ENCODE results near the gene REEP3.

Gene REEP3

DNA sequence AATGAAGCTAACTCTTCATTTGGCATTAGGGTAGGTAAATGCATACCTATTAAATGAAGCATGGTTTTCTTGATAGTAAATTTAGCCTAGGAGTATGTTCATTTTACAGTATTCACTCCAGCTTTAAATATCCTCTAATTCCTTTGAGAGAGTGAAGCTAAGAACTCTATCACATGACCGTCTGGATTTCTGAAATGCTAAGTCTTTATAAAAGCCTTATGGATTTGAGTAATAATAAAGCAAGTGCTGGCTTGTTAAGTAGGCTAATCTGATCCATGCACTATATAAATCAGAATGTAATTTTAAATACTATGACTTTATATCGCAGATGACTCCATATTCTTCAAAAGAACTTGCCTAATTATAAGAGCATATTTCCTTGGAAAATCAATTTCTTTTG is 64.8 kb downstream of the REEP3 start:
- no peak for DNase-seq
- Histone ChIP-seq H3K27ac (peak overlapping the region in 1 of 2 donors; percentile 62), H3K4me1 (peaks cover 0 to 85% (median 33%) of the 10 kb centered on the region in 4 donors), H3K27me3 (no peaks in the 10 kb centered on the region), H3K36me3 (no peaks in the 10 kb centered on the region), H3K4me3 (no peak overlapping the region), H3K9me3 (no peaks in the 10 kb centered on the region)
- TF ChIP-seq, protein P1, sequence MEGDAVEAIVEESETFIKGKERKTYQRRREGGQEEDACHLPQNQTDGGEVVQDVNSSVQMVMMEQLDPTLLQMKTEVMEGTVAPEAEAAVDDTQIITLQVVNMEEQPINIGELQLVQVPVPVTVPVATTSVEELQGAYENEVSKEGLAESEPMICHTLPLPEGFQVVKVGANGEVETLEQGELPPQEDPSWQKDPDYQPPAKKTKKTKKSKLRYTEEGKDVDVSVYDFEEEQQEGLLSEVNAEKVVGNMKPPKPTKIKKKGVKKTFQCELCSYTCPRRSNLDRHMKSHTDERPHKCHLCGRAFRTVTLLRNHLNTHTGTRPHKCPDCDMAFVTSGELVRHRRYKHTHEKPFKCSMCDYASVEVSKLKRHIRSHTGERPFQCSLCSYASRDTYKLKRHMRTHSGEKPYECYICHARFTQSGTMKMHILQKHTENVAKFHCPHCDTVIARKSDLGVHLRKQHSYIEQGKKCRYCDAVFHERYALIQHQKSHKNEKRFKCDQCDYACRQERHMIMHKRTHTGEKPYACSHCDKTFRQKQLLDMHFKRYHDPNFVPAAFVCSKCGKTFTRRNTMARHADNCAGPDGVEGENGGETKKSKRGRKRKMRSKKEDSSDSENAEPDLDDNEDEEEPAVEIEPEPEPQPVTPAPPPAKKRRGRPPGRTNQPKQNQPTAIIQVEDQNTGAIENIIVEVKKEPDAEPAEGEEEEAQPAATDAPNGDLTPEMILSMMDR (IDR thresholded peaks at IDR 0.05): no peak
- intact Hi-C loops (cut with DNase I; ENCODE audit: low total_unique reads): loop anchor here (10.0 kb wide), 1 partner anchor 61 kb away; the partner anchor contains the start of gene REEP3

DNA sequence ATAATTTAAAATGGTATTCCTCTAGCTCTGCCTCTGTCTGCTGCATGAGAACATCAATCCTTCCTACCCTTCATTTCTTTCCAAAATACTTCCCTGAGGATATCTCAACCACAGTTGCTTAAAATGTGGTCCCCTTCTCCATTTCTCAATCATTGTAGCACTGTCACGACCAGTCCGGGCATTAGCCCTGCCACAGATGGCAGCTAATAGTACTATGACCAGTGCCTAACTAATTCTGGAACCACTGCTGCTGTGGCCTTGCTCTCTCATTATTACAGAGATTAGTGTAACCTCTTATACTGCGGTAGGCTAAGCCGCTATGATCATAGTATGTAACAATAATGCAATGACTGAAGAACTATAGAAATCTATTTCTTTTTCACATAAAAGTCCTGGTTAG is 66.0 kb downstream of the REEP3 start:
- no peak for DNase-seq
- Histone ChIP-seq H3K36me3 (no peaks in the 10 kb centered on the region), H3K4me1 (peaks cover 0 to 79% (median 34%) of the 10 kb centered on the region in 4 donors), H3K27me3 (no peaks in the 10 kb centered on the region), H3K9me3 (no peaks in the 10 kb centered on the region), H3K4me3 (no peak overlapping the region), H3K27ac (peak overlapping the region; percentile 9 to 62)
- intact Hi-C loops (cut with DNase I; ENCODE audit: low total_unique reads): loop anchor here (10.0 kb wide), 1 partner anchor 62 kb away; the partner anchor contains the start of gene REEP3
- TF ChIP-seq, protein P1 (IDR thresholded peaks at IDR 0.05): no peak

DNA sequence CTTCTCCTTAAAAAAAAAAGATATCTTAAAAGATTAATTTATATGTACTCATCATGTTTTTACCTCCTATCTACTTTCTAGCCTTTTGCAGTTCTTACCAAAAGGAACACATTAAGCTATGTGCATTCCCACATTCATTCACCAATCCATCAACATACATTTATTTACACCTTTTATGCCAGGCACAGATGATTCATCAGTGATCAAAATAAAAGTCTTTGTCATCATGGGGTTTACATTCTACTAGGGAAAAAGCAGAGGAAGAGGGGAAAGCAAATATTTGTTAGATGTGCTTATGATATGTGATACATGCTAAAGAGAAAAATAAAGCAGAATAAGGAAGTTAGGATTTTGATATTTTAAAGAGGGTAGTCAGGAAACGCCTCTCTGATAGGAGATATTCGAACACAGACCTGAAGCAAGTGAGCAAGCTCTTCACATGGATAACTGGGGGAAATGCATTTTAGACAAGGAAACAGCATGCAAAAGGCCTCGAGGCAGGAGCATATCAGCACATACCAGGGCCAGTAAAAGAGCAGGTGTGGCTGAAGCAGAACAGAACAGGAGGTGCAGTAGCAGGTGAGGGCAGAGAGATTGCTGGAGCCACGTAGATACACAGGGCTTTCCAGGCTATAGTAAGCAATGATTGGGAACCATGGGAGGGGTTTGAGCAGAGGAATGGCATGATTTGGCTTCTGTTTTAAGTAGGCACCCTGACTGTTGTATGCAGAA is 67.4 kb downstream of the REEP3 start:
- DNase-seq: no peak
- Histone ChIP-seq H3K9me3 (no peaks in the 10 kb centered on the region), H3K27ac (peak overlapping the region in 1 of 2 donors; percentile 14), H3K36me3 (no peaks in the 10 kb centered on the region), H3K4me3 (no peak overlapping the region), H3K4me1 (peaks cover 0 to 79% (median 29%) of the 10 kb centered on the region in 4 donors), H3K27me3 (no peaks in the 10 kb centered on the region)
- intact Hi-C loops (cut with DNase I; ENCODE audit: low total_unique reads): loop anchor here (10.0 kb wide), 1 partner anchor 64 kb away; the partner anchor contains the start of gene REEP3
- TF ChIP-seq, protein P1 (IDR thresholded peaks at IDR 0.05): no peak

DNA sequence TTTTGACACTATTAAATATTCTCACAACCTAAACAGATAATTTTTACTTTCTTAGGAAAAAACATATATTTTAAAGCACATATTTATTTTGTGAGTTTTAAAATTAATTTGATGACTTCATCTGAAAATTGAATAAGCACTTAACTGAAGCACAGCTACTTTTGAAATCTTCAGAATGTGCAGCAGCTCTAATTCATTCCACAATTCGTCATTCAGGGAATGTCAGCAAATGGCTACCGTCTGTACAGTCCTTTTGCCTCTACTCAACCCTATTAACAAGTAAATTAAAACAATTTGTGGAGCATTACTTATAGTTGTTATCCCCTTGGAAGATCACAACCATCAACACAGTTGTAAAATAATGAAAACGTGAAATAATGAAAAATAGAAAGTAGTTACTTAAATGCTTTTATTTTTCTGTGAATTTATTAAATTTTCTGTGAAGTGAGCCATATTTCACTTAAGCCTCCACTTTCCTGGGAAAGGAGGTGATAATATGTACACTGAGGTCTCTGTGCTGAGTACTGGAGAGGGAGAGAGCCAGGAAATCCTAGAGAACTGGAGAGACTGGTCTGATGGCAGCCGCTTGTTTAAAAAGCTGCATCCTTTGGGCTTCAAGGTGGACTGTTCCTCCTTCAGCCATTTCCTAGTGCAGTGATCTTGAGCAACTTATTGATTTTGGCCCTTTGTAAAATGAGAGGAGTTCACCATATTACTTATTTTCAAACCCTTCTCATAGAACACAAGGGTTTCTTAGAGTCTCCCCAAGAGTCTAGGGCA is 70.6 kb downstream of the REEP3 start:
- no peaks in the 10 kb centered on the region for H3K27me3 ChIP-seq
- H3K4me1 ChIP-seq: peaks cover 0 to 75% (median 22%) of the 10 kb centered on the region in 4 donors
- TF ChIP-seq, protein P1 (IDR thresholded peaks at IDR 0.05): no peak
- H3K4me3 ChIP-seq: no peak overlapping the region
- intact Hi-C loops (cut with DNase I; ENCODE audit: low total_unique reads): no loop called here
- no peak overlapping the region for H3K27ac ChIP-seq
- H3K9me3 ChIP-seq: no peaks in the 10 kb centered on the region
- H3K36me3 ChIP-seq: peaks cover 0 to 3% (median 2%) of the 10 kb centered on the region in 3 donors
- DNase-seq: no peak

DNA sequence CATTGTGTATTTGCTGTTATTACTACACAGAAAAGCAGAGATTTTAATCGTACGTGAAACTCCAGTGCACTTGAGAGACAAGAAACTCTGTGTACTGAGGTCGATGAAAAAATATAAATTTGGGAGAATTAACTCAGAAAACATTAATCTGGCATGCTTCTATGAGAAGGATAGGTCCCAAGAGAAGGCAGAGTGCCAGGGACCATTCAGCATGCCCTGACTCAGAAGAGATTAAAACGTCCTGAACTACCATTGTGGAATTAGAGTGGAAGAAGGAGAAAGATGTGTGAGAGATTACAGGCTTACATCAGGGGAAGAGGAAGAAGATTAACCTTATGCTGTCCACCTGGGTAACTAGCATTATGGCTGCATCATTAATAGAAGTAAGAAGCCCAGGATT is 72.4 kb downstream of the REEP3 start:
- peaks cover 0 to 67% (median 22%) of the 10 kb centered on the region in 4 donors for H3K4me1 ChIP-seq
- no peaks in the 10 kb centered on the region for H3K9me3 ChIP-seq
- no peaks in the 10 kb centered on the region for H3K27me3 ChIP-seq
- TF ChIP-seq, protein P1 (IDR thresholded peaks at IDR 0.05): no peak
- peak overlapping the region in 1 of 2 donors; percentile 11 for H3K27ac ChIP-seq
- peaks cover 0 to 14% (median 13%) of the 10 kb centered on the region in 3 donors for H3K36me3 ChIP-seq
- no peak overlapping the region for H3K4me3 ChIP-seq
- intact Hi-C loops (cut with DNase I; ENCODE audit: low total_unique reads): no loop called here
- DNase-seq: no peak
